ENCODE data around the gene CACFD1. TPM values are rescaled to one million over a fixed set of nuclear protein-coding genes. Genes with fewer than 3 reads are reported as not detected.
"Not testable (repeated sequence)": the region's sequence is repeated elsewhere in the genome, so short reads cannot be mapped to it uniquely, and the experiment has no call there.

The CACFD1 gene
- total RNA-seq, 2 experiments from 2014 or later, result 16.7 to 17.2 TPM

DNA sequence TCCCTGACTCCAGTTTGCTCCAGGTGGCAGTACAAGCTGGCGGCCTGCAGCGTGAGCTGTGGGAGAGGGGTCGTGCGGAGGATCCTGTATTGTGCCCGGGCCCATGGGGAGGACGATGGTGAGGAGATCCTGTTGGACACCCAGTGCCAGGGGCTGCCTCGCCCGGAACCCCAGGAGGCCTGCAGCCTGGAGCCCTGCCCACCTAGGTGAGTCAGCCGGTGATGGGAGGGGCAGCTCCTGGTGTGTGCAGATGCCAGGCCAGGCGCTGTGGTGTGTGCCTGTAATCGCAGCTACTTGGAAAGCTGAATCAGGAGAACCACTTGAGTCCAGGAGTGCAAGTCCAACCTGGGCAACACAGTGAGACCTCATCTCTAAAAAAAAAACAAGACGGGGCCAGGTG is 10.0 kb upstream of the CACFD1 start:
- no peak overlapping the region for H2AFZ ChIP-seq (ENCODE audit: low read length)
- ChIA-PET CTCF (ENCODE audit: unreplicated experiment) (no interaction called here), POLR2A (no interaction called here)
- H3K4me3 ChIP-seq (ENCODE audit: low read depth, low read length, poor library complexity, severe bottlenecking), result no peak overlapping the region
- TF ChIP-seq EZH2phosphoT487 (IDR thresholded peaks at IDR 0.05; ENCODE audit: borderline replicate concordance, low read depth, low read length), result no peak
- TF ChIP-seq, protein P1, sequence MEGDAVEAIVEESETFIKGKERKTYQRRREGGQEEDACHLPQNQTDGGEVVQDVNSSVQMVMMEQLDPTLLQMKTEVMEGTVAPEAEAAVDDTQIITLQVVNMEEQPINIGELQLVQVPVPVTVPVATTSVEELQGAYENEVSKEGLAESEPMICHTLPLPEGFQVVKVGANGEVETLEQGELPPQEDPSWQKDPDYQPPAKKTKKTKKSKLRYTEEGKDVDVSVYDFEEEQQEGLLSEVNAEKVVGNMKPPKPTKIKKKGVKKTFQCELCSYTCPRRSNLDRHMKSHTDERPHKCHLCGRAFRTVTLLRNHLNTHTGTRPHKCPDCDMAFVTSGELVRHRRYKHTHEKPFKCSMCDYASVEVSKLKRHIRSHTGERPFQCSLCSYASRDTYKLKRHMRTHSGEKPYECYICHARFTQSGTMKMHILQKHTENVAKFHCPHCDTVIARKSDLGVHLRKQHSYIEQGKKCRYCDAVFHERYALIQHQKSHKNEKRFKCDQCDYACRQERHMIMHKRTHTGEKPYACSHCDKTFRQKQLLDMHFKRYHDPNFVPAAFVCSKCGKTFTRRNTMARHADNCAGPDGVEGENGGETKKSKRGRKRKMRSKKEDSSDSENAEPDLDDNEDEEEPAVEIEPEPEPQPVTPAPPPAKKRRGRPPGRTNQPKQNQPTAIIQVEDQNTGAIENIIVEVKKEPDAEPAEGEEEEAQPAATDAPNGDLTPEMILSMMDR (conservative IDR thresholded peaks at IDR 0.05; ENCODE audit: low read length), result no peak
- no peaks in the 10 kb centered on the region for H3K9me2 ChIP-seq (ENCODE audit: insufficient read depth, low read length)
- peaks cover 29% of the 10 kb centered on the region for H3K4me1 ChIP-seq (ENCODE audit: insufficient read depth, low read length, poor library complexity, severe bottlenecking)
- no peak for DNase-seq (ENCODE audit: low spot score)
- no peak overlapping the region for H3K4me2 ChIP-seq (ENCODE audit: low read length)
- no peak overlapping the region for H3K27ac ChIP-seq (ENCODE audit: low read depth, low read length, poor library complexity, severe bottlenecking)
- BruUV-seq (replicated peaks), result no TSS peak
- H3K79me2 ChIP-seq (ENCODE audit: insufficient read depth, low read depth, low read length), result no peaks in the 10 kb centered on the region
- H3K9me3 ChIP-seq (ENCODE audit: low read length), result no peaks in the 10 kb centered on the region
- intact Hi-C loops (cut with micrococcal nuclease; ENCODE audit: unreplicated experiment), result no loop called here
- no peaks in the 10 kb centered on the region for H3K36me3 ChIP-seq (ENCODE audit: insufficient read depth, low read length)
- H4K20me1 ChIP-seq (ENCODE audit: insufficient read depth, low read length), result no peaks in the 10 kb centered on the region; the same call in 1 of the 2 replicates

- TF ChIP-seq, protein P1 (conservative IDR thresholded peaks at IDR 0.05; ENCODE audit: low read length), result peak; percentile 41; the same call in 1 of the 2 replicates
- H3K36me3 ChIP-seq (ENCODE audit: insufficient read depth, low read length); H3K9me2 ChIP-seq (ENCODE audit: insufficient read depth, low read length); H3K4me2 ChIP-seq (ENCODE audit: low read length); BruUV-seq (replicated peaks); CTCF ChIA-PET (ENCODE audit: unreplicated experiment); H4K20me1 ChIP-seq (ENCODE audit: insufficient read depth, low read length); POLR2A ChIA-PET; H3K79me2 ChIP-seq (ENCODE audit: insufficient read depth, low read depth, low read length); H2AFZ ChIP-seq (ENCODE audit: low read length); H3K4me3 ChIP-seq (ENCODE audit: low read depth, low read length, poor library complexity, severe bottlenecking); H3K9me3 ChIP-seq (ENCODE audit: low read length): not testable (repeated sequence)
- peaks cover 30% of the 10 kb centered on the region for H3K4me1 ChIP-seq (ENCODE audit: insufficient read depth, low read length, poor library complexity, severe bottlenecking)
- intact Hi-C loops (cut with micrococcal nuclease; ENCODE audit: unreplicated experiment), result loop anchor here (2.0 kb wide), 1 partner anchor 35 kb away; no protein-coding TSS in a partner anchor
- peak; percentile 75 for DNase-seq (ENCODE audit: low spot score)
- peak overlapping the region; percentile 21 for H3K27ac ChIP-seq (ENCODE audit: low read depth, low read length, poor library complexity, severe bottlenecking)
These were observed 7.9 kb upstream of the CACFD1 start for GRCh38 chr9:133451865-133452264.

- no peak for DNase-seq (ENCODE audit: low spot score)
- peaks cover 37% of the 10 kb centered on the region for H3K4me1 ChIP-seq (ENCODE audit: insufficient read depth, low read length, poor library complexity, severe bottlenecking)
- ChIA-PET POLR2A (no interaction called here), CTCF (ENCODE audit: unreplicated experiment) (no interaction called here)
- H3K4me3 ChIP-seq (ENCODE audit: low read depth, low read length, poor library complexity, severe bottlenecking), result no peak overlapping the region
- BruUV-seq (replicated peaks), result no TSS peak
- H3K79me2 ChIP-seq (ENCODE audit: insufficient read depth, low read depth, low read length), result no peaks in the 10 kb centered on the region
- H4K20me1 ChIP-seq (ENCODE audit: insufficient read depth, low read length), result no peaks in the 10 kb centered on the region
- H3K4me2 ChIP-seq (ENCODE audit: low read length), result no peak overlapping the region
- H3K27ac ChIP-seq (ENCODE audit: low read depth, low read length, poor library complexity, severe bottlenecking), result no peak overlapping the region
- TF ChIP-seq EZH2phosphoT487 (IDR thresholded peaks at IDR 0.05; ENCODE audit: borderline replicate concordance, low read depth, low read length), result no peak
- TF ChIP-seq, protein P1 (conservative IDR thresholded peaks at IDR 0.05; ENCODE audit: low read length), result no peak
- H3K36me3 ChIP-seq (ENCODE audit: insufficient read depth, low read length), result no peaks in the 10 kb centered on the region
- no peaks in the 10 kb centered on the region for H3K9me2 ChIP-seq (ENCODE audit: insufficient read depth, low read length)
- no peak overlapping the region for H2AFZ ChIP-seq (ENCODE audit: low read length)
- H3K9me3 ChIP-seq (ENCODE audit: low read length), result no peaks in the 10 kb centered on the region
- intact Hi-C loops (cut with micrococcal nuclease; ENCODE audit: unreplicated experiment), result loop anchor here (2.0 kb wide), 1 partner anchor 34 kb away; no protein-coding TSS in a partner anchor
These were observed 7.2 kb upstream of the CACFD1 start for GRCh38 chr9:133452562-133452961.

Data from OCI-LY7 (cell line).